DMS79 treated with DMSO at 0.1 percent for 48 hours (cell line): ENCODE measurements around the gene SSTR5.
"Not testable (repeated sequence)": the region's sequence is repeated elsewhere in the genome, so short reads cannot be mapped to it uniquely, and the experiment has no call there.

Source experiments
- DNase-seq: peaks from one replicate; lab custom pipeline; 2025; lab: John Stamatoyannopoulos, UW

Gene SSTR5

DNA sequence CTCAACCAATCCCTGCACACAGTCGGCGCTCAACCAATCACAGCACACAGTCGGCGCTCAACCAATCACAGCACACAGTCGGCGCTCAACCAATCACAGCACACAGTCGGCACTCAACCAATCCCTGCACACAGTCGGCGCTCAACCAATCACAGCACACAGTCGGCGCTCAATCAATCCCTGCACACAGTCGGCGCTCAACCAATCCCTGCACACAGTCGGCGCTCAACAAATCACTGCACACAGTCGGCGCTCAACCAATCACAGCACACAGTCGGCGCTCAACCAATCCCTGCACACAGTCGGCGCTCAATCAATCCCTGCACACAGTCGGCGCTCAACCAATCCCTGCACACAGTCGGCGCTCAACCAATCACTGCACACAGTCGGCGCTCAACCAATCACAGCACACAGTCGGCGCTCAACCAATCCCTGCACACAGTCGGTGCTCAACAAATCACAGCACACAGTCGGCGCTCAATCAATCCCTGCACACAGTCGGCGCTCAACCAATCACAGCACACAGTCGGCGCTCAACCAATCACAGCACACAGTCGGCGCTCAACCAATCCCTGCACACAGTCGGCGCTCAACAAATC lies 20.2 kb downstream of the SSTR5 start:
- DNase-seq = not testable (repeated sequence)

DNA sequence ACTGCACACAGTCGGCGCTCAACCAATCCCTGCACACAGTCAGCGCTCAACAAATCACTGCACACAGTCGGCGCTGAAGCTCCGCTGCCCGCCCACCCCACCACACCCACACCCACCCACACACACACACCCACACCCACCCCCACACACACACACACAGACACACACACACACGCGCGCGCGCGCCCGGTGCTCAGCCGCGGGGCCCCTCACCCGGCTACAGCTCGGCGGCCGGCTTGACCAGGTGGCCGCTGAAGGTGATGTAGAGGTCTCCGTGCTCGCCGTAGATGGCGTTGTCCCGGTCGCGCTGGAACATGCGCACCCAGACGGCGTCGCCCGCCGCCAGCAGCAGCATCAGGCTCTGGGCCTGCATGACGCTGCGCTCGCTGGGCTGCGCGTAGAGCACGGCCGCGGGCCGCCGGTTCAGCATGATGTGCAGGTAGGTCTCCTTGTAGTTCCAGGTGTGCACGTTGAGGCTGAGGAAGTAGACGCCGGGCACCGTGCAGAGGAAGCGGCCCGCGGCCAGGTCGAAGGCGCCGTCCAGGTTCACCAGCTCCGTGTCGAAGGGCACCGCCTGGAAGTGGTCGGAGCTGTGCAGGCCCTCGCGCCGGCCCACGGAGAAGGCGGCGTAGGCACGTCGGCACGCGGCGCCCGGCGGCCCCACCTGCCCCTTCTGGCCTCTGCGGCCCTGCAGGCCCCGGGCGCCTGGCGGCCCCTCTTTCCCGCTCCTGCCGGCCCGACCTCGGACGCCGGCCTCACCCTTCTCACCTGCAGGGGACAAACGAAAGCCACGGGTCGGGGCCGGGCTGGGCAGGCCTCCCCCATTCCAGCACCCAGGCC lies 21.0 kb downstream of the SSTR5 start:
- no peak for DNase-seq

DNA sequence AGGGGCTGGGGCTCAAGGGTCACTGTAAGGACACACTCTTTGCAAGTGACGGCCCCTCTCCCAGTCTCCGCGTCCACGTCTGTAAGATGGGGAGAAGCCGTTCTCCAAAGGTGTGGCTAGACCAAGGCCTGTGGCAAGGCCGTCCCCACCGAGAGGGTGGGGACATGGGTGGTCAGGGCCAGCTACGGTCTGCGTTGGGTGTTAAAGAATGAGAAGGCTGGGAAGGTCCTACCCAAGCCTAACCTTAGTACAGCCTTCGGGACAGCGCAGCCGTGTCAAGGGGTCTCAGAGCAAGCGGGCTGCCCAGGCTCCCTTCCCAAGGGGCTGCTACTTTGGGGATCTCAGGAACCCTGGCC lies 21.6 kb downstream of the SSTR5 start:
- no peak for DNase-seq

DNA sequence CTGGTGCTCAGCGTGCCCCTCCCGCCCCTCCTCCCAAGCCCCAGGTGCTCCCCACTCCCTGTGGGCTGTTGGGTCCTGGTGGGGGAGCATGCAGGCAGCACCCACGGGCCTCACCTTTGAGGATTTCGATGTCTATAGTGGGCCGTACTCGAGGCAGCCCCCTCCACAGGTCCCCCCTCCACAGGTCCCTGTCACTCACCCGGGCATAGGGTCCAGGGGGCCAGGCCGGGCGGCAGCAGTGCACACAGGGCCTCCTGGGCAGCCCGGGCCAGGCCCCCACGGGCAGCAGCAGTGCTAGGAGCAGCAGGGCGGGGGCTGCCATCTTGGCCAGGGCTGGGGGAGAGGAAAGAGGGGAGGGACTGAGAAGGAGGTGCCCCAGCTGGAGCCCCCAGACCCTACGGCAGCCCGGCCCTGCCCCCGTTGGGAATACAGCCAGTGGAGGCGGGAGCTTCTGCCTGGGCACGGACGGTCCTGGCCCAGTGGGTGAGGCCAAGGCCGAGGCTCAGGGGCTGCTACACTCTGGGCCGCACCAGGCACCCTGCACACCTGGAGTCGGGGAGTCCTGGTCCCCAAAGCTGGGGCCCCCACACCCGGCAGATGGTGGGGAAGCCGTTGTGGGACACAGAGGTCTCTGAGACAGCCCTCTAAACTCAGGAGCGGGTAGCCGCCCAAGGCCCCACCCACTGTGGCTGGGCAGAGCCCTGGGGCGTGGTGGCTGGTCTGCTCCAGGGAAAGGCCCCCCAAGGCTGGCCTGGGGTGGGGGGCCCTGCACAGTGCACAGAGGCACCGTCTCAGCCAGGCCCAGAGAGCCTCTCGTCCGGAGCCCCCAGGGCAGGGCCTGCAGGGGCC lies 22.3 kb downstream of the SSTR5 start:
- no peak for DNase-seq

DNA sequence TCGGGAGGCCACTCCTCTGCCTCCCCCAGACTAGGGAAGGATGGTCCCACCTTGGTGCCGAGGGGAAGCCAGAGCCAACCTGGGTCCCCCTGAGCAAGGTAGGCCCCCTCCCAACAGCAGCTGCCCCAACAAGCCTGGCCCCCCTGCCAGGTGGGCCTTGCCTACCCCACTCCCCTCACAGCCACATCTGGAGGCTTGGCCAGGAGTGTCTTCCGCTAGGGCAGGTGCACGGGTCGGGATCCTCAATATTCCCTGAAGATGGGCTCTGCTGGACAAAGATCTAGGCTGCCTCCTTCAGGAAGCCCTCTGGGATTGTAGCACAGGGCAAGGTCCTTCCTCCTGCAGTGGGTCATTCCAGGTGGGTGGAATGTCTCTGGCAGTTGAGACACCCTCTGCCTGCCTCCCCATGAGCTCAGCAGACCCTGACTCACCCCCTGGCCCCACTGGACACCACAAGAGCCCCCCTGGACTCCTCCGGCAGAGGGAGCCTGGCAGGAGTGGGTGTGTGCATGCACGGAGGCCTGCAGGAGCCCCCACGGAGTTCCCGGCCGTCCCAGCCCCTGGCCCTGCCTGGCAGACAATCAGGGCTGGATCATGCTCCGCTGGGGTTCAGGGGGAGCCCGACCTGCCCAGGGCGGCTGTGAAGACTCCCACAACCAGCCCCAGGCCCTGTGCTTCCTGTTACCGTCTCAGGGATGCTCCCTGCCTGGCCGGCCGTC lies 23.1 kb downstream of the SSTR5 start:
- no peak for DNase-seq

DNA sequence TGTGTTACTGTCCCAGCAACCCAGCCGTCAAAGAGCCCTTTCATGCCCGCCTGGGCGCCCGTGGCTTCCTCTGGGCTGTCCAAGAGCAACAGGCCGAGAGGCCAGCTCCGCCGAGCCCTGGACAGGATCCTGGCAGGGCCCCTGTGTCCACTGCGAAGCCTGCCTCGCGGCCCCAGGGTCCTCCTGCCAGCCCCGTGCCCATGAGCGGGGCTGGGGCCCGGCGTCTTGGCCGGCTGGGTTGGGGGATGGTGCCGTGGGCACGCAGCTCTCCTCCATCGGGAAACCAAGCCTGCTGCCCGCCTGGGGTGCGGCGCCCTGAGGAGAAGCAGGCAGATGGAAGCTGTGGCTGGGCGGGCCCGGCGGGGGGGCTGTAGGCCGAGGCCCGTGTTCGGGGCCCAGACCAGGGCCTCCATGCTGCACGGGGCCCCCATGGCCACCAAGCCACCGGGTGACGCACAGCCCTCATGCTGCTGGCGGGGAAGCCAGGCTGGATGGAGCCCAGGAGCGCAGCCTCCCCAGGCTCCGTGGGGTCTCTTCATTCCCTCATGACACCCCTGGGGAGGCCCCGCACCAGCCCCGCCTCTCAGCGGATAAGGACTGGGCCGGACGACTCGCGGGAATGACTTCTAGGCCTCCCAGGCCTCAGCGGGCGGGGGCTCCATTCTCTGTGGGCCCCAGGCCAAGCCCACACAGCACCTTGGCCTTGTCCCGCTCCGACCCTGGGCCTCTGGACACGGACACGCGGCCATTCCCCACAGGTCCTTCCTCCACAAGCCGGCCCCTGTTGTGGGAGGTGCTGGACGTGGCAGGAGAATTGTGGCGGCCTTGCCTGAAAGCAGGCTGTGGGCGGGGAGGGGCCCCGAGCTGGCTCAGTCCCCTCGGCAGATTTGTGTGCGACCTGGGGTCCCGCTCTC lies 23.9 kb downstream of the SSTR5 start, which contains the start of gene C1QTNF8:
Gene C1QTNF8 (minus strand): TSS at position 76 of the 914 bp plus-strand sequence. CDS start 1,322 bp downstream, outside the sequence.
- DNase-seq = no peak

DNA sequence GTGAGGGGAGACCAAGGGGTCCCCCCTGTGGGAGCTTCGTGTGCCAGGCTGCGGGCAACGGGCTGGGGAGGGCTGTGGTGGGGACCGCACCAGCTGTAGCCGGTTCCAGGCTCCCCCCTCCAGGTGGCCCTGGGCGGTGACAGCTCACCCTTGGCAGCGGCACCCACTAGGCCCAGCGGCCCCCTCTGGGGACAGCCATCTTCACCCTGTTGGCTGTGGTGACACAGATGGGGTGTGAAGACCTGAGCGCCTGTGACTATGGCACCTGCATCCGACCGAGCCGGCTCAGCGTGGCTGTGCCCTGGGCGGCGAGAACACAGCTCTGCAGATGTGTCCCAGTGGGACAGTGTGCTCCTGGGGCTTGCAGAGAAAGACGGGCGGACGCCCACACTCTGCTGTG lies 24.6 kb downstream of the SSTR5 start:
- no peak for DNase-seq

DNA sequence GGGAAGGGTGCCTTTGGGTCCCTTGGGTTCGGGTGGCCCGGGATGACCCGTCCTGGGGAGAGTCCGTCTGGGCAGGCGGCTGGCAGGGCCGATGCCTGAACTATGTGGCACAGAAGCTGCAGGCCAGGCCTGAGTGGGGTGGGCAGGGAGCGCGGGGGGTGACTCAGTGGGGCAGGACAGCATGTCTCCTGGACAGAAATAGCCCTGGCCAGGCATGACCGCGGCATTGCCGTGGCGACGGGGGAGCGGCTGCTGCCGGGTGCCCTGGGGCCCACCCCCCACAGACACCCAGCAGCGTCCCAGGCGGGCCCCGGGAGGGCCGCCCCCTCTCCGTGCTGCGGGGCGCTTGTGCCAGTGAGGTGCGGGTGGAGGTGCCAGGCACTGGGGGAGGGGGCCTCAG lies 25.3 kb downstream of the SSTR5 start:
- DNase-seq = no peak

DNA sequence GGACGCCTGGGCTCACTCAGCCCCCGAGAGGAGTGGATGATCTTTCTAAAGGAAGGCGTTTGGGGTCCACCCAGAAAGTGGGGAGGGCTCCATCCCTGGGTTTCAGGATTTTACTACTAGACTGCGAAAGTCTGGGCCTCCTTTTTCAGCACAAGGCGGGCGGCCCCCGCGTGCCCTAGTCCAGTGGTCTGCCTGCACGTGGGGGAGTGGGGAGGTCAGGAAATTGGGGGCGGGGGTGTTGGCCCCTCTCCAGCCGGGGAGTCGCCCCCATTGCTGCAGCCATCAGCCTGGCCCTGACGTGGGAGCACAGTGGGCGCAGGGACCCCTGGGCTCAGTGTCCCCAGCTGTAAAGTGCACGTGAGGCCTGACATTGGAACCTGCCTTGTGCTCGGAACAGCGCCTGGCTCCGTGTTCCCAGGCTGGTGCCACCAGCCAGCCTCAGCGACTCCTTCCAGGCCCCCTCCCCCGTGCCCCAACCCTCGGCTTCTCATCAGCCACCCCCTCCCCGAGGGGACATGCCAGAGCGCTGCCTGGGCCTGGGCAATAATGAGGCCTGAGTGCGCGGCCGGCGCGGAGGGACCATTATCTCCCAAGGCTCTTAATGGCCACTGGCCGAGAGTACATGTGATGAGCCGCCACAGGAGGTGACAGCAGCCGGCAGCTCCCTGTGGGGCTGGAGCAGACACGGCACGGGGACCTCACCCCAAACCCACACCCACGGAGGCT lies 25.9 kb downstream of the SSTR5 start:
- DNase-seq = no peak

DNA sequence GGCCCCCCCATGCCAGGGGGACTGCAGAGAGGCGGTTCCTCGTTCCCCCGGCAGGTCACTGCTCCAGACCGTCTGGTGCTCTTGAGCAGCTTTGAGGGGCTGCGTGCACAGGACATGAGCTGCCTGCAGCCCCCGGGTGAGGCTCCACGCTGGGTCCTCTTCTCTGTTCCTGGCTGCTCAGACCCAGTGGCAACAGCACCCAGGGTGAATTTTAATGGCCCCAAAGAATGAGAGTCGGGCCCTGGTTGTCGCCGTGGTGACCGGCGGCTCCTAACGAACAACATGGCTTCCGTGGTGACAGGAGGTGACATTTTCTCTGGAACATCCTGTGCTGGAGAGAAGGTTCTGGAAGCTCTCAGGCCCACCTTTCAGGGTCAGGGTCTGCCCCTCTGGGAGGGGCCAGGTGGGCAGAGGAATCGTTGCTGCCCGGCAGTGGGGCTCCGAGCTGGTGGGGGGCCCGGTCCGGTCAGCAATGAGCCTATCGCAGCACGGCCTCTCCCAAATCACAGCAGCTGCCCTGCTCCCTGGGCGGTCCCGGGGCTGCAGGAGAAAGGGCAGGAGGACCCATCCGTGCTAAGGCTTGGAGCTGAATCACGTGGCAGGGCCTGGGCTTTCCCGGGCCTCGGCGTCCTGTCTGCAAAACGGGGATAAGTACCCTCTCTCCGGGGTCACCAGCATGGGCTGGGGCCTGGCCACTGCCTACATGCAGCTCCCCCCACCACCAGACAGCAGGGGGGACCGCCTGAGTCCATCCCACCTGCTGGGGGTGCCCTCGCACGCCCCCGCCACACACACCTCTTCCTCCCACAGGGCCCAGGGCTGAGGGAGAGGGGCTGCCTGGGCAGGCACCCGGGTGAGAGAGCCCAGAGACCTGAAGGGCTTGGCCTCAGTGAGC lies 26.9 kb downstream of the SSTR5 start:
- peak; percentile 8 for DNase-seq

DNA sequence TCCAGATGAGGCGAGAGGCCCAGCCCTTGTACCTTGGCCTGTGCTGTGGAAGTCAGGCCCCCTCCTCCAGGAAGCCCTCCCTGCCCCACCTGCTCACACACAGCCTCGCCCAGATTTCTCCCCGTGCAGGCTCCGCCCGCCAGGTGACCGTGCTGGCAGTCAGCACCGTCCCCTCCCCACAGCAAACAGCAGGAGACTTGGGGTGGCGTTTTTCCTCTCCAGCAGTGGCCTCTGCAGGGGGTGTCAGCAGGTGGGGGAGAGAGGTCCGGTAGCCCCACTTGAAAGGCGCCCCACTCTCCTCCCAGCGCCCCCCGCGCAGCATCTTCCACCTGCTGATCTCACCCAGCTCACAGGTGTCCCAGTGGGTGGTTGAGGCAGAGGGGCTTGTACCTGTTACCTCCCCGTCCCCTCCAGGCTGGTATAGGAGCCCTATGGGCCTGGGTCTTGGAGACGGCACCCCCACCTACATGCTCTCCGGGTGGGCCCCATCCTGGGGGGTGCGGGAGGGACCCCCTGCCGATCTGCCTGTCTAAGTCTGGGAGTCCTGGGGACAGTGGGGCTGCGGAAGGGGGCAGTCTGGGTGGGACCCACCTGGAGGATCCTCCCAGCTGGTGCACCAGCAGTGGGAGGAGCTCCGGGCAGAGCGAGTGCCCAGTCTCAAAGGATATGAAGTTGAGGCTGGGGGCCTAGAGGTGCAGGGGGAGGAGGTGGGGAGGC lies 27.7 kb downstream of the SSTR5 start:
- no peak for DNase-seq

DNA sequence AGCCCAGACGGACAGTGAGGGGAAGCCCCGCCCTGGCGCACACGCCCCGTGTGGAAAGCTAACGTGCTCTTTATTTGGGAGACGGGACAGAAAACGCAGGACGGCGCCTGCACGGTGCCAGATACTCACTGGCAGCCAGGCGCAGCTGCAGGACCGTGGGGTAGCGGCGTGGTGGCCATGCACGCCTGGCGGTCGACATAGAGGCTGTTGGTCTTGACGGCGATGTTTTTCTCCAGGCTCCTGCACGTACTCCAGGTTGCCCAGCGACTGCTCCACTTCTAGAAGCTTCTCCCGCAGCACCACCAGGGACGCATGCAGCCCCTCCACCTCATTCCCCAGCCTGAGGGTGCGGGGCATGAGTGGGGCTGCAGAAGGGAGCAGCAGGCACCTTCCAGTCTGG lies 28.6 kb downstream of the SSTR5 start:
- peak; percentile 6 for DNase-seq

DNA sequence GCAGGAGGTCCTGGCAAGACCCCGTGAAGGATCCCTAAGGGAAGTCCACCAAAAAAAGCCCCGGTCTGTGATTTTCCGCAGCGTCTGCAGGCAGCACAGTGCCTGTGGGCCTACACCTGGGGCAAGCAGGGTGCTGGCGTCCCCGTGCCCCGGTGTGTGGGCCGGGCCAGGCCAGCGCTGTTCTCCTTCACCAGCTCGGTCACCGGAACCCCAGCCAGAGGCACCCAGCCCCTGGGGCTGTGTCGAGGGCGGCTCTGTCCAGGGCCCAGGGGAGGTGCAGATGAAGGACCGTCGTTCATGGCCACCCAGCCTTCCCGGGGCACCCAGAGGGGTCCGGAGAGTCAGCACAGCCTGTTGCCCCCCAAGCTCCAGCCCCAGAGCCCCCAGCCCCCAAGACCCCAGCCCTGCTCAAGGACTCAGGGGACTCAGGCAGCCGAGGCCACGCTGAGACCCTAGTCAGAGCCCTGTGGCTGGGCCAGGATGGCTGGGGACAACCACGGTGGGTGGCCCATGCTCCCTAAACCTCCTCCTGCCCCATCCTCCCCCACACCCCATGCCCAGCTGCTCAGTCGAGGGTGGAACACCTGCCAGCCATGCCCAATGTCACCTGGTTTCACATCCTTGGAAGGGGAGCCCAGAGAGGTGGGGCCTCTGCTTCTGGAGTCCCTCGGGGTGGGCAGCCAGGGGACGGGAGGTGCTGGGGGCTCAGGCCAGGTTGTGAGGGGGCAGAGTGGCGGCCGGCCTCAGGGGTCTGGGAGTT lies 29.2 kb downstream of the SSTR5 start:
- peak; percentile 11 for DNase-seq

DNA sequence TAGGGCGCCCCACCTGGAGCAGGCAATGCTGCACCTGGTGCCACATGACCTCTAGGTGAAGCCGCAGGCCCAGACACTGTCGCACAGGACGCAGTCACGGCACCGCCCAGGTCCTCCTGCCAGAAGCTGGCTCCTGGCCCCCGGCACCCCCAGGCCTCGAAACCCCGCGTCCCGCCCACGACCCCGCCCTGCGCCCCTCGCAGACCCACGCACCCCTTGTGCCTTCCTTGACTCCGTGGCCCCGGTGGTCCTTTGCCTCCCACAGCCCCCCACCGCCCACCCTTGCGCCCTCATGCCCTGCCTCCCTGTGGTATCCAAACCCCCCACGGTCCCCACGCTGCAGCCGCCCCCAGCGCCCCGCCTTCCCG lies 29.8 kb downstream of the SSTR5 start:
- no peak for DNase-seq

DNA sequence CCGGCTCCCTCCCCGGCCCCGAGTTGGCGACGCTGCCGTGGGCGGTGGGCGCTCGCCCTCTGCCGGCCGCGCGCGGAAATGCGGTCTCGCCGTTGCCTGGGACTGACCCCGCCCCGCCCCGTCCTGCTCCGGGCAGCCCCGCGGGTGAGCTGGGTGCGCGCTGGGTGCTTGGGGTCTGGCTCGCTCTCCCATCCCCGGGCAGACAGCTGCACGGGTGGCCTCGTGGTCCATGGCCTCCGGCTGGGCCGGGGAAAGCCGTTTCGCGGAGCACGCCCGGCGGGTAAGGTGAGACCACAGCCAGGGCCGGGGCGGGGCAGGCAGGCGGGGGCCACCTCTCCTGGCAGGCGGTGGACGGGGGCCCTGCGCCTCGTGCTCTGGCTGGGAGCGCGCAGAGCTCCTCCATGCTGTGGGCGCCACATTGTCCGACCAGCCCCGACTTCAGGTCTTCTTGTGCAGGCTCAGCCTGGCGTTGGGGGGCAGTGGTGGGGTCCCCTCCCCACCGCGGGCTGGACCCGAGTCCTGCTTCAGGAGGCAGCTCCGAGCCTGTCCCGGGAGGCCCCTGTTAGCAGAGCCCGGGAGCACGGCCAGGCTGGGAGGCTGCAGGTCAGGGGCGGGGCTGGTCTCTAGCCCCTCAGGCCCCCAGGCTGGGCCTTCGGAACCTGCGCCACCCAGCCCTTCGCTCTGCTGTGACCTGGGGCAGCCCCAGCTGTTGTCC lies 30.5 kb downstream of the SSTR5 start:
- DNase-seq = peak; percentile 52

DNA sequence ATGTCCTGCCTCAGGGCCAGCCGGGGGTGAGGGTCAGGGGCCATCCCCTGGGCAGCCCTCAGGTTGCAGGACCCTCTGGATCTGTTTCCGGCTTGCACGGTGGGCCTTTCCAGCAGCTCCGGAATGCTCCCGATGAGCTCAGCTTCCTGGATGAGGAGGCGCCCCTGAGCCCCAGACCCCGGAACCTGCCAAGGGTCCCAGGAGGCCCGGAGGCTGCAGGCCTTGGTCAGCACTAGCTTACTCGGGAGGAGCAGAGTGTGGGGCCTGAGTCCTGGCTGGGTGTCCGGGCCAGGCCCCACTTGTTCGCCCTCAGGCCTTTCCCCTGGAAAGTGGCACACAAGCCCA lies 31.1 kb downstream of the SSTR5 start:
- no peak for DNase-seq

DNA sequence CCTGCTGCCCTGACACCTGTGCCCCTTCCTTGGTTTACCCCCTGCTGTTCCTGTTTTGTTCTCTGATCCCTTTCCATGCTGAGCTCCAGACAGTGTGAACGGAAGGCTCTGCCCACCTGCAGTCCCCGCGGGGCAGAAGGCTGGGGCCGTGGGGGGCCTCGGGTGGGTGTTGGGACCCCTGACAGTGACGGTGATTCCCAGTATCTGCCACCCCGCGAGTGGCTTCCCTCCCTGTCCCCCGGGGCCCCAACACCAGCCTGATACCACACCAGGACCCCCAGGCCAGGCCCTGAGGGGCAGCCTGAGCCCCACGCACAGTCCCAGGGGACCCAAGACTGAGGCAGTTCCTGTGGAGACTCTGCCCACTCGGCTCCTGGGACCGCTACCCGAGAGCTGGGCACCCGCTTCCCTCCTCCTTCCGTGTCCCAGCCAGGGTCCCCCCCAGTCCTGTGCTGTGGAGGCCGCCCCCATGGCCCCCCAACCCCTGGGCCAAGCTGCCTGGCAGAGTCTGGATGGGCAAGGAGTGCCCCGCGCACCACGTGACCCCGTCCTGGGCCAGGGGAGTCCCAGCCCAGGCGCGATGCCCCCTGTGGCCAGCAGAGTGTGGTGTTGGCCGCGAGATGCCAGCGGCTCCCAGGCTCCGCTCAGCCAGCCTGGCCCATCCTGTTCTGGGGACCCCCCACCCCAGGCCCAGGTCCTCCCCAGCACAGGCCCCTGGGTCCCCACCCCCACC lies 33.5 kb downstream of the SSTR5 start:
- DNase-seq = peak; percentile 18
